Testis (tissue), 5 donors: ENCODE results near the gene U2AF2. TPM values are rescaled to one million over a fixed set of nuclear protein-coding genes. Genes with fewer than 3 reads are reported as not detected.

Source experiments
- DNase-seq: peaks from one replicate; pipeline ENCODE4 v3.0.0-alpha.2; 2019
- H3K27ac ChIP-seq, 2 donors: fragments of 200-600 bp; sonication (generic); one replicate each; pipeline ENCODE4 v1.5.1; 2019
- H3K27me3 ChIP-seq: fragments of 200-600 bp; sonication (generic); one replicate; pipeline ENCODE4 v1.5.1; 2019
- H3K36me3 ChIP-seq: fragments of 200-600 bp; sonication (generic); one replicate; pipeline ENCODE4 v1.5.1; 2017; ENCODE audit warnings: low read depth; ENCODE audit errors: missing control alignments
- H3K4me1 ChIP-seq: fragments of 200-600 bp; sonication (generic); one replicate; pipeline ENCODE4 v1.5.1; 2019
- H3K4me3 ChIP-seq, 2 donors: fragments of 200-600 bp; sonication (generic); one replicate each; pipeline ENCODE4 v1.5.1; 2017 to 2019
- H3K9me3 ChIP-seq: fragments of 200-600 bp; sonication (generic); one replicate; pipeline ENCODE4 v1.5.1; 2017
- POLR2A ChIP-seq: fragments of 450-650 bp; IDR thresholded peaks from one replicate; pipeline ENCODE4 v1.6.1; 2017; ENCODE audit warnings: antibody characterized with exemption, mild to moderate bottlenecking, moderate library complexity
- WGBS, 2 donors: methylation state at CpG; one replicate each; pipeline ENCODE4 v1.1.5; 2018; 5-methylcytosine and 5-hydroxymethylcytosine counted together
- intact Hi-C: fragments of 100-400 bp; cut with DNase I; formaldehyde crosslinking; loops from one replicate; pipeline ENCODE4 v1.15.1; 2023; ENCODE audit warnings: low total_unique reads
- long read RNA-seq, 2 donors: transcript quantifications; one replicate each; lab custom pipeline, GENCODE V29; 2026
- polyA plus RNA-seq: library from polyadenylated mRNA; stranded (reverse); fragments of 350-450 nt; fragmentation: Illumina TruSeq; extraction: RNeasy Lipid Tissue Mini Kit (QIAGEN cat#74804); gene quantifications from one replicate; pipeline ENCODE4 v1.2.3, GENCODE V29; 2014; ENCODE audit warnings: low read depth, low replicate concordance; ENCODE audit not compliant: insufficient read depth
- total RNA-seq, 2 donors: library from RNA; depleted of rRNA; stranded (reverse); fragments of >200 nt; gene quantifications; one replicate each; pipeline ENCODE4 v1.2.3, GENCODE V29; 2016
- TF ChIP-seq, protein P1 (sequence below), 3 experiments: fragments of 450-650 bp in 2 of 3; fragments of 200-600 bp in 1 of 3; sonication (generic) in 1 of 3; IDR thresholded peaks; one replicate each; pipeline ENCODE4 v1.5.1; 2016 to 2019; ENCODE audit warnings: antibody characterized with exemption in 3 of 3, mild to moderate bottlenecking in 2 of 3, moderate library complexity in 1 of 3

Gene U2AF2
- total RNA-seq = 100 to 1,000 TPM; 264 to 281 TPM
- polyA plus RNA-seq = 163 TPM
- long read RNA-seq, donor 1, transcript U2AF2-205 (5 exons, 637 nt) = minor isoform, 6 of 38 reads
- long read RNA-seq, donor 1, transcript U2AF2-202 (12 exons, 3,022 nt) = major isoform, 10 of 38 reads
- long read RNA-seq, donor 1, partial matches to known transcripts = 19 of 38 reads
- long read RNA-seq, donor 1, other reads (novel, unspliced or antisense) = 0 of 38 reads
- long read RNA-seq, donor 2, transcript U2AF2-202 (12 exons, 3,022 nt) = major isoform, 6 of 78 reads
- long read RNA-seq, donor 2, partial matches to known transcripts = 64 of 78 reads
- long read RNA-seq, donor 2, other reads (novel, unspliced or antisense) = 0 of 78 reads

- H3K27ac ChIP-seq = peak within 1 kb of the TSS; percentile 96 to 100
- peak; percentile 97 for DNase-seq
- no peaks in the 10 kb centered on the region for H3K27me3 ChIP-seq
- H3K4me3 ChIP-seq = peak within 1 kb of the TSS; percentile 82 to 97
- WGBS, 2 donors = 1% methylated on average over 56 to 93 of the region's 95 CpGs
- H3K4me1 ChIP-seq = peaks cover 43% of the 10 kb centered on the region
- no peaks in the 10 kb centered on the region for H3K9me3 ChIP-seq
- no peaks in the 10 kb centered on the region for H3K36me3 ChIP-seq
- TF ChIP-seq POLR2A = no peak
- TF ChIP-seq, protein P1, sequence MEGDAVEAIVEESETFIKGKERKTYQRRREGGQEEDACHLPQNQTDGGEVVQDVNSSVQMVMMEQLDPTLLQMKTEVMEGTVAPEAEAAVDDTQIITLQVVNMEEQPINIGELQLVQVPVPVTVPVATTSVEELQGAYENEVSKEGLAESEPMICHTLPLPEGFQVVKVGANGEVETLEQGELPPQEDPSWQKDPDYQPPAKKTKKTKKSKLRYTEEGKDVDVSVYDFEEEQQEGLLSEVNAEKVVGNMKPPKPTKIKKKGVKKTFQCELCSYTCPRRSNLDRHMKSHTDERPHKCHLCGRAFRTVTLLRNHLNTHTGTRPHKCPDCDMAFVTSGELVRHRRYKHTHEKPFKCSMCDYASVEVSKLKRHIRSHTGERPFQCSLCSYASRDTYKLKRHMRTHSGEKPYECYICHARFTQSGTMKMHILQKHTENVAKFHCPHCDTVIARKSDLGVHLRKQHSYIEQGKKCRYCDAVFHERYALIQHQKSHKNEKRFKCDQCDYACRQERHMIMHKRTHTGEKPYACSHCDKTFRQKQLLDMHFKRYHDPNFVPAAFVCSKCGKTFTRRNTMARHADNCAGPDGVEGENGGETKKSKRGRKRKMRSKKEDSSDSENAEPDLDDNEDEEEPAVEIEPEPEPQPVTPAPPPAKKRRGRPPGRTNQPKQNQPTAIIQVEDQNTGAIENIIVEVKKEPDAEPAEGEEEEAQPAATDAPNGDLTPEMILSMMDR (IDR thresholded peaks at IDR 0.05) = no peak
- intact Hi-C loops = no loop called here
Observed at GRCh38 chr19:55654868-55655647, at the start of gene U2AF2. TSS of gene U2AF2 (plus strand) at chr19:55655035. CDS start at chr19:55655105, 70 bp downstream.

- H3K36me3 ChIP-seq = no peaks in the 10 kb centered on the region
- no peaks in the 10 kb centered on the region for H3K27me3 ChIP-seq
- peaks cover 16% of the 10 kb centered on the region for H3K4me1 ChIP-seq
- no peak for TF ChIP-seq POLR2A
- TF ChIP-seq, protein P1 (IDR thresholded peaks at IDR 0.05) = peak in 1 of 3 experiments; percentile 14
- H3K9me3 ChIP-seq = no peaks in the 10 kb centered on the region
- peak; percentile 97 for DNase-seq
- intact Hi-C loops = loop anchor here (10.0 kb wide), 1 partner anchor 90 kb away; no protein-coding TSS in a partner anchor
- peak overlapping the region; percentile 91 for H3K4me3 ChIP-seq
- WGBS, 2 donors = 0% methylated on average over 14 to 16 of the region's 43 CpGs
- H3K27ac ChIP-seq = peak overlapping the region; percentile 53 to 94
Observed at GRCh38 chr19:55605207-55605636, 49.6 kb upstream of the U2AF2 start.

- Histone ChIP-seq H3K36me3 (no peaks in the 10 kb centered on the region), H3K27ac (peak within 1 kb of the TSS; percentile 53 to 94), H3K27me3 (no peaks in the 10 kb centered on the region), H3K9me3 (no peaks in the 10 kb centered on the region), H3K4me3 (peak within 1 kb of the TSS; percentile 91), H3K4me1 (peaks cover 13% of the 10 kb centered on the region)
- DNase-seq = peak; percentile 81
- intact Hi-C loops = loop anchor here (10.0 kb wide), 1 partner anchor 91 kb away; no protein-coding TSS in a partner anchor
- WGBS, 2 donors = 1 to 3% methylated on average over 19 to 20 of the region's 44 CpGs
- no peak for TF ChIP-seq POLR2A
- TF ChIP-seq, protein P1 (IDR thresholded peaks at IDR 0.05) = peak; percentile 29 to 66 (median 49)
Observed at GRCh38 chr19:55605637-55606470, 49.0 kb upstream of the U2AF2 start, which contains the start of gene ZNF865. TSS of gene ZNF865 (plus strand) at chr19:55605647. CDS start at chr19:55613619, 7,972 bp downstream.

- Histone ChIP-seq H3K9me3 (no peaks in the 10 kb centered on the region), H3K4me3 (peak overlapping the region; percentile 91), H3K36me3 (no peaks in the 10 kb centered on the region), H3K27me3 (no peaks in the 10 kb centered on the region), H3K4me1 (peaks cover 14% of the 10 kb centered on the region), H3K27ac (peak overlapping the region; percentile 53 to 94)
- intact Hi-C loops = loop anchor here (10.0 kb wide), 1 partner anchor 92 kb away; no protein-coding TSS in a partner anchor
- 15 to 18% methylated on average over 12 of the region's 12 CpGs for WGBS, 2 donors
- no peak for DNase-seq
- no peak for TF ChIP-seq POLR2A
- TF ChIP-seq, protein P1 (IDR thresholded peaks at IDR 0.05) = no peak
Observed at GRCh38 chr19:55606471-55606787, 48.4 kb upstream of the U2AF2 start.
